IMR-90 (cell line): Measurements from ENCODE around the gene ENOX2. TPM values are rescaled to one million over a fixed set of nuclear protein-coding genes. Genes with fewer than 3 reads are reported as not detected.

Experiments used
- ATAC-seq: fragments of 200-7000 bp; cut with Tn5 transposase; 2 replicates; pipeline ENCODE4 v1.9.1; 2020; ENCODE audit warnings: low read depth, mild to moderate bottlenecking, moderate library complexity
- BruUV-seq: library from RNA; stranded (reverse); fragments of 400-500 nt; replicated peaks from 2 replicates; lab custom pipeline; 2021; lab: Mats Ljungman, UMichigan
- CTCF ChIA-PET: fragments of 300-600 bp; formaldehyde crosslinking; extraction: SDS; loops from one replicate; lab custom pipeline; 2021; ENCODE audit warnings: antibody characterized with exemption; lab: Yijun Ruan, JAX
- POLR2A ChIA-PET: fragments of 300-600 bp; sonication (Branson Sonifier 250); formaldehyde crosslinking; loops from one replicate; lab custom pipeline; 2022; ENCODE audit warnings: antibody characterized with exemption; ENCODE audit not compliant: unreplicated experiment; lab: Charles Lee
- DNase-seq: peaks from one replicate; pipeline ENCODE4 v3.0.0; 2013
- H2AFZ ChIP-seq: replicated peaks from 2 replicates; pipeline ENCODE3; 2013; ENCODE audit warnings: low read length, mild to moderate bottlenecking; ENCODE audit not compliant: poor library complexity
- H2AK5ac ChIP-seq: 2 replicates; pipeline ENCODE4 v1.6.1; 2013; ENCODE audit warnings: low read depth, low read length, inconsistent platforms
- H2AK9ac ChIP-seq: replicated peaks from 2 replicates; pipeline ENCODE3; 2013; ENCODE audit warnings: mild to moderate bottlenecking, low read depth, low read length, moderate library complexity; ENCODE audit not compliant: poor library complexity
- H2BK120ac ChIP-seq: 2 replicates; pipeline ENCODE4 v1.6.1; 2013; ENCODE audit warnings: low read depth, low read length, inconsistent platforms
- H2BK15ac ChIP-seq: 3 replicates; pipeline ENCODE4 v1.6.1; 2013; ENCODE audit warnings: low read depth, low read length, inconsistent platforms
- H2BK20ac ChIP-seq: 2 replicates; pipeline ENCODE4 v1.6.1; 2013; ENCODE audit warnings: low read depth, mild to moderate bottlenecking, inconsistent platforms, low read length, moderate library complexity
- H2BK5ac ChIP-seq: 2 replicates; pipeline ENCODE4 v1.6.1; 2013; ENCODE audit warnings: mild to moderate bottlenecking, low read depth, low read length, inconsistent platforms; ENCODE audit not compliant: poor library complexity, severe bottlenecking
- H3K14ac ChIP-seq: replicated peaks from 2 replicates; pipeline ENCODE4 v1.6.1; 2013; ENCODE audit warnings: low read depth, low read length, inconsistent platforms
- H3K18ac ChIP-seq: 2 replicates; pipeline ENCODE4 v1.6.1; 2013; ENCODE audit warnings: low read depth, low read length, control low read depth
- H3K23ac ChIP-seq: 2 replicates; pipeline ENCODE4 v1.6.1; 2013; ENCODE audit warnings: low read depth, low read length, inconsistent platforms
- H3K27ac ChIP-seq: 2 replicates; pipeline ENCODE4 v1.5.1; 2013; ENCODE audit warnings: mild to moderate bottlenecking, control low read depth, low read length; ENCODE audit not compliant: insufficient read depth
- H3K27me3 ChIP-seq: 2 replicates; pipeline ENCODE4 v1.6.1; 2013; ENCODE audit warnings: low read length; ENCODE audit not compliant: control insufficient read depth, insufficient read depth
- H3K36me3 ChIP-seq: 2 replicates; pipeline ENCODE4 v1.6.1; 2013; ENCODE audit warnings: low read length, mixed read lengths; ENCODE audit not compliant: control insufficient read depth, insufficient read depth
- H3K4ac ChIP-seq: 2 replicates; pipeline ENCODE4 v1.6.1; 2013; ENCODE audit warnings: low read depth, low read length, inconsistent platforms
- H3K4me1 ChIP-seq: 2 replicates; pipeline ENCODE4 v1.6.1; 2013; ENCODE audit warnings: low read length, mixed read lengths; ENCODE audit not compliant: control insufficient read depth, insufficient read depth
- H3K4me2 ChIP-seq: 2 replicates; pipeline ENCODE4 v1.6.1; 2013; ENCODE audit warnings: low read depth, mild to moderate bottlenecking, control low read depth, low read length, moderate library complexity
- H3K4me3 ChIP-seq: 2 replicates; pipeline ENCODE4 v1.5.1; 2013; ENCODE audit warnings: low read depth, mild to moderate bottlenecking, control low read depth, low read length, moderate library complexity; ENCODE audit not compliant: insufficient read depth
- H3K56ac ChIP-seq: 2 replicates; pipeline ENCODE4 v1.6.1; 2013; ENCODE audit warnings: low read length, inconsistent platforms; ENCODE audit not compliant: insufficient read depth; ENCODE audit errors: extremely low read depth
- H3K79me1 ChIP-seq, 2 experiments: 2 replicates each; pipeline ENCODE4 v1.6.1; 2013; ENCODE audit warnings: low read length in 2 of 2, inconsistent platforms in 1 of 2, low read depth in 1 of 2
- H3K9ac ChIP-seq: 2 replicates; pipeline ENCODE4 v1.6.1; 2013; ENCODE audit warnings: low read depth, low read length, control low read depth
- H3K9me1 ChIP-seq: 2 replicates; pipeline ENCODE4 v1.6.1; 2013; ENCODE audit warnings: low read length, inconsistent platforms; ENCODE audit not compliant: insufficient read depth
- H3K9me3 ChIP-seq: 2 replicates; pipeline ENCODE4 v1.6.1; 2013; ENCODE audit warnings: low read length; ENCODE audit not compliant: control insufficient read depth, insufficient read depth
- H4K20me1 ChIP-seq: 2 replicates; pipeline ENCODE4 v1.6.1; 2013; ENCODE audit warnings: low read length, inconsistent platforms; ENCODE audit not compliant: insufficient read depth
- H4K5ac ChIP-seq: 2 replicates; pipeline ENCODE4 v1.6.1; 2013; ENCODE audit warnings: mild to moderate bottlenecking, low read depth, low read length, control low read depth
- H4K8ac ChIP-seq, 2 experiments: 2 replicates each; pipeline ENCODE4 v1.6.1; 2013; ENCODE audit warnings: low read depth in 2 of 2, low read length in 2 of 2, control low read depth in 1 of 2, inconsistent platforms in 1 of 2
- H4K91ac ChIP-seq: 2 replicates; pipeline ENCODE4 v1.6.1; 2013; ENCODE audit warnings: low read depth, low read length, inconsistent platforms; ENCODE audit not compliant: insufficient read depth
- BHLHE40 ChIP-seq: fragments of 150-350 bp; IDR thresholded peaks from 2 replicates; pipeline ENCODE4 v1.6.1; 2016; ENCODE audit warnings: mild to moderate bottlenecking, low read depth, low read length
- CEBPB ChIP-seq: IDR thresholded peaks from 2 replicates; pipeline ENCODE4 v1.6.1; 2012; ENCODE audit warnings: low read depth, low read length, improper control_type of control experiment
- CHD1 ChIP-seq: IDR thresholded peaks from 2 replicates; pipeline ENCODE4 v1.6.1; 2012; ENCODE audit warnings: low read depth, low read length, improper control_type of control experiment
- CTCF ChIP-seq: conservative IDR thresholded peaks from 2 replicates; pipeline ENCODE4 v1.5.1; 2012; ENCODE audit warnings: mild to moderate bottlenecking, low read depth, low read length, improper control_type of control experiment
- ELK1 ChIP-seq: fragments of 150-350 bp; IDR thresholded peaks from 2 replicates; pipeline ENCODE4 v1.6.1; 2016; ENCODE audit warnings: low read depth, mild to moderate bottlenecking, low read length, moderate library complexity, borderline replicate concordance
- FOS ChIP-seq: fragments of 150-350 bp; IDR thresholded peaks from 2 replicates; pipeline ENCODE4 v1.6.1; 2016; ENCODE audit warnings: low read depth, low read length
- MAFK ChIP-seq: IDR thresholded peaks from 2 replicates; pipeline ENCODE4 v1.6.1; 2012; ENCODE audit warnings: low read depth, low read length, improper control_type of control experiment
- MAZ ChIP-seq: IDR thresholded peaks from 2 replicates; pipeline ENCODE4 v1.6.1; 2012; ENCODE audit warnings: low read depth, mild to moderate bottlenecking, low read length, improper control_type of control experiment, moderate library complexity, borderline replicate concordance
- MXI1 ChIP-seq: IDR thresholded peaks from 2 replicates; pipeline ENCODE4 v1.6.1; 2012; ENCODE audit warnings: low read depth, mild to moderate bottlenecking, low read length, moderate library complexity, borderline replicate concordance
- NFE2L2 ChIP-seq: fragments of 150-350 bp; IDR thresholded peaks from 2 replicates; pipeline ENCODE4 v1.6.1; 2016; ENCODE audit warnings: low read depth, mild to moderate bottlenecking, low read length
- POLR2A ChIP-seq: IDR thresholded peaks from 2 replicates; pipeline ENCODE4 v1.6.1; 2012; ENCODE audit warnings: mild to moderate bottlenecking, low read depth, low read length
- RAD21 ChIP-seq: IDR thresholded peaks from 2 replicates; pipeline ENCODE4 v1.6.1; 2012; ENCODE audit warnings: low read length, improper control_type of control experiment
- RCOR1 ChIP-seq: IDR thresholded peaks from 2 replicates; pipeline ENCODE4 v1.6.1; 2012; ENCODE audit warnings: mild to moderate bottlenecking, low read length, improper control_type of control experiment; ENCODE audit not compliant: insufficient replicate concordance
- RFX5 ChIP-seq: IDR thresholded peaks from 2 replicates; pipeline ENCODE4 v1.8.0; 2012; ENCODE audit warnings: low read depth, mild to moderate bottlenecking, low read length, moderate library complexity
- SMC3 ChIP-seq: fragments of 150-350 bp; IDR thresholded peaks from 2 replicates; pipeline ENCODE4 v1.6.1; 2016; ENCODE audit warnings: low read depth, mild to moderate bottlenecking, antibody characterized with exemption, low read length, moderate library complexity
- USF2 ChIP-seq: fragments of 150-350 bp; IDR thresholded peaks from 2 replicates; pipeline ENCODE4 v1.6.1; 2017; ENCODE audit warnings: mild to moderate bottlenecking, antibody characterized with exemption, low read length, low read depth
- dilution Hi-C: fragments of 300-500 bp; cut with HindIII; formaldehyde crosslinking; loops from one replicate; pipeline ENCODE4 v1.14.3; 2018; ENCODE audit warnings: low sequenced_read_pairs; ENCODE audit not compliant: unreplicated experiment
- in situ Hi-C: fragments of 300-500 bp; cut with MboI; formaldehyde crosslinking; loops from 3 replicates; pipeline ENCODE4 v1.14.3; 2019; ENCODE audit warnings: low sequenced_read_pairs, inconsistent platforms, mixed read lengths
- intact Hi-C: fragments of 100-400 bp; cut with micrococcal nuclease; formaldehyde crosslinking; loops from 2 replicates; pipeline ENCODE4 v1.10.0; 2022
- polyA plus RNA-seq, 3 experiments: library from polyadenylated mRNA; depleted of rRNA; stranded (reverse); fragments of >200 nt; gene quantifications; 2 replicates each; pipeline ENCODE4 v1.2.3, GENCODE V29; 2012; ENCODE audit warnings: low replicate concordance in 1 of 3
- total RNA-seq: library from RNA; depleted of rRNA; stranded (reverse); fragments of >200 nt; gene quantifications from 2 replicates; pipeline ENCODE4 v1.2.3, GENCODE V29; 2012

ENOX2 gene
- total and polyA plus RNA-seq, 2 of the 4 experiments (the other 2 are of a cell fraction) = 6.3 to 11.8 TPM

GRCh38 chrX:130578906-130579305, 324.1 kb downstream of the ENOX2 start:
- H3K36me3 ChIP-seq = no peaks in the 10 kb centered on the region
- no peaks in the 10 kb centered on the region for H3K79me1 ChIP-seq
- POLR2A ChIA-PET = no interaction called here
- no peak overlapping the region for H3K14ac ChIP-seq
- no peak overlapping the region for H3K18ac ChIP-seq
- H2BK5ac ChIP-seq = no peak overlapping the region
- no peak overlapping the region for H2BK120ac ChIP-seq
- TF ChIP-seq RFX5 (no peak), BHLHE40 (no peak), NFE2L2 (no peak), MXI1 (no peak), CHD1 (no peak), POLR2A (no peak), RCOR1 (no peak), FOS (no peak), RAD21 (no peak), USF2 (no peak), MAFK (no peak), CEBPB (no peak), MAZ (no peak), ELK1 (no peak), CTCF (no peak), SMC3 (no peak)
- no peak overlapping the region for H3K9ac ChIP-seq
- CTCF ChIA-PET = no interaction called here
- no peaks in the 10 kb centered on the region for H3K4me1 ChIP-seq
- no peak overlapping the region for H4K91ac ChIP-seq
- ATAC-seq (no peak), DNase-seq (no peak)
- dilution Hi-C loops = no loop called here
- in situ Hi-C loops = no loop called here
- H2AK9ac ChIP-seq = no peak overlapping the region
- no peak overlapping the region for H3K4me2 ChIP-seq
- no peak overlapping the region for H4K8ac ChIP-seq
- H3K9me1 ChIP-seq = no peaks in the 10 kb centered on the region
- no peak overlapping the region for H2BK15ac ChIP-seq
- H3K27me3 ChIP-seq = peaks cover 2% of the 10 kb centered on the region; the same call in 1 of the 2 replicates
- no peak overlapping the region for H3K23ac ChIP-seq
- H2AK5ac ChIP-seq = no peak overlapping the region
- H4K5ac ChIP-seq = no peak overlapping the region
- BruUV-seq = no TSS peak
- no peak overlapping the region for H3K27ac ChIP-seq
- no peaks in the 10 kb centered on the region for H4K20me1 ChIP-seq
- no peak overlapping the region for H3K4me3 ChIP-seq
- intact Hi-C loops = loop anchor here (5.0 kb wide), 2 partner anchors 187 to 323 kb away; partner anchors contain the start of gene ENOX2
- H3K9me3 ChIP-seq = no peaks in the 10 kb centered on the region
- H3K56ac ChIP-seq = no peak overlapping the region
- no peak overlapping the region for H2AFZ ChIP-seq
- H2BK20ac ChIP-seq = no peak overlapping the region
- H3K4ac ChIP-seq = no peak overlapping the region
